HepG2 (cell line): ENCODE measurements around the gene SEH1L. TPM values are rescaled to one million over a fixed set of nuclear protein-coding genes. Genes with fewer than 3 reads are reported as not detected.

Experiments used
- ARID2 ChIP-seq: sonication (generic); formaldehyde crosslinking; IDR thresholded peaks from 2 replicates; pipeline ENCODE4 v1.8.1; 2022; ENCODE audit warnings: mild to moderate bottlenecking, missing genetic modification reagents, borderline replicate concordance
- ARID4A ChIP-seq: sonication (generic); formaldehyde crosslinking; IDR thresholded peaks from 2 replicates; pipeline ENCODE4 v1.5.0; 2020; ENCODE audit warnings: mild to moderate bottlenecking, missing genetic modification reagents, borderline replicate concordance
- DNMT1 ChIP-seq: sonication (generic); formaldehyde crosslinking; IDR thresholded peaks from 2 replicates; pipeline ENCODE4 v1.5.1; 2020; ENCODE audit warnings: mild to moderate bottlenecking, missing genetic modification reagents
- RXRB ChIP-seq: IDR thresholded peaks from 2 replicates; pipeline ENCODE4 v1.6.1; 2016; ENCODE audit warnings: borderline replicate concordance, missing genetic modification reagents, missing compliant biosample characterization
- SCMH1 ChIP-seq: sonication (generic); formaldehyde crosslinking; IDR thresholded peaks from 2 replicates; pipeline ENCODE4 v1.9.0; 2021; ENCODE audit warnings: missing genetic modification reagents, mild to moderate bottlenecking, borderline replicate concordance
- THAP9 ChIP-seq: sonication (generic); formaldehyde crosslinking; IDR thresholded peaks from 2 replicates; pipeline ENCODE4; 2020; ENCODE audit warnings: missing genetic modification reagents, mild to moderate bottlenecking, borderline replicate concordance
- ZBTB7A ChIP-seq: sonication (generic); formaldehyde crosslinking; IDR thresholded peaks from 2 replicates; pipeline ENCODE4 v1.8.0; 2022; ENCODE audit warnings: mild to moderate bottlenecking, missing genetic modification reagents
- ZNF318 ChIP-seq: sonication (generic); formaldehyde crosslinking; IDR thresholded peaks from 2 replicates; pipeline ENCODE4 v1.4.0; 2020; ENCODE audit warnings: mild to moderate bottlenecking, missing genetic modification reagents
- polyA plus RNA-seq, 8 experiments: library from polyadenylated mRNA; depleted of rRNA in 3 of 8; stranded (reverse) in 7 of 8; unstranded in 1 of 8; fragments of >200 nt; fragmentation: Illumina TruSeq in 4 of 8; extraction: Trizol in 4 of 8; gene quantifications; 2 replicates each; pipeline versions ENCODE4 v1.2.1 to v1.2.3, GENCODE V29; 2011 to 2016; ENCODE audit warnings: low read depth in 4 of 8, missing spikeins in 1 of 8, mixed read lengths in 1 of 8; ENCODE audit not compliant: insufficient read depth in 1 of 8
- total RNA-seq, 5 experiments: library from RNA; depleted of rRNA; stranded (reverse); fragments of >200 nt; fragmentation: Illumina TruSeq; extraction: Trizol; gene quantifications; 2 replicates each; pipeline ENCODE4 v1.2.3, GENCODE V29; 2016; ENCODE audit warnings: low read depth in 1 of 5

Gene SEH1L
- total and polyA plus RNA-seq, 2 of the 13 experiments (the other 11 are each of a cell fraction or from before 2014, with no cell fraction given), result 59.6 to 63.5 TPM

- TF ChIP-seq ARID2 (CRISPR knock-in tag) (0 out of 2 replicates have a peak, but pooled peaks have one; percentile 72), RXRB (CRISPR knock-in tag) (peak; percentile 71; the same call in 1 of the 2 replicates), ZNF318 (CRISPR knock-in tag) (peak; percentile 85; the same call in 1 of the 2 replicates), ZBTB7A (CRISPR knock-in tag) (no peak), DNMT1 (CRISPR knock-in tag) (0 out of 2 replicates have a peak, but pooled peaks have one; percentile 74), THAP9 (peak; percentile 85), SCMH1 (no peak), ARID4A (CRISPR knock-in tag) (peak; percentile 99)
Observed at GRCh38 chr18:12990967-12991820, 43.4 kb downstream of the SEH1L start, which contains the start of gene CEP192 (continued).
